DMS114 treated with DMSO at 0.1 percent for 48 hours (cell line): Measurements from ENCODE around the gene SH3BGRL.
"Not testable (repeated sequence)": the region's sequence is repeated elsewhere in the genome, so short reads cannot be mapped to it uniquely, and the experiment has no call there.

ENCODE experiments used
- DNase-seq: peaks from one replicate; lab custom pipeline; 2025; ENCODE audit not compliant: unreplicated experiment; lab: John Stamatoyannopoulos, UW

Gene SH3BGRL

DNA sequence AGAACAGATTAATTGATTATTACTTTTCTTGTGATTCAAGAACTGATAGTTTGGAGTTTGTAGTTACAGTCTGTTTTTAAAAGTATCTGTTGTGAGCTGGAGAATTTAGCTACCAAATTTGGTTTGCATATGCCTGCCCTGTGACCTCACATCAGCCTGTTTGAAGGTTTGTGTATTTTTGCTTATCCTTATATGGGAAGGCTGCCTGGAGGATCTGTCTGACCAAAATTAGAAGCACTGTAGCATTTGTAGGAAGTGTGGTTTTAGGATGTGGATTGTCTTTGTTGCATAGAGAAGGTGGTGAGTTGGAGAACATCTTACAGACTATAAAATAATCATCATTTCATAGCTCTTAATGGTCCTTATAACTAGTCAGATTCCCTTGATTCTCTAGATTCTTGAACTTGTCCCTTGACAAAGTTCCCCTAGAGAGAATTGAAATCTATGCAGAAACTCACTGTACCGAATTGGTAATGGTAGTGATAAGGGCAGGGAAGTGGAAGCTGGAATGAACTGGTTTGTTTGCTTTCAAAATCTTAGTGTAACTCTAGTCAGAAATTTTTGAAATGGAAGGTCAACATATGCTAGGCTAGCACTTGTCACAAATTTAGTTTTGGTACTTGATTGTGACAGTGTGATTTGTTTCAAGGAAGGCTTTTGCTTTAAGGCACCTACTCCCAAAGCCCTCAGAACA, 57.3 kb downstream of the SH3BGRL start:
- no peak for DNase-seq

DNA sequence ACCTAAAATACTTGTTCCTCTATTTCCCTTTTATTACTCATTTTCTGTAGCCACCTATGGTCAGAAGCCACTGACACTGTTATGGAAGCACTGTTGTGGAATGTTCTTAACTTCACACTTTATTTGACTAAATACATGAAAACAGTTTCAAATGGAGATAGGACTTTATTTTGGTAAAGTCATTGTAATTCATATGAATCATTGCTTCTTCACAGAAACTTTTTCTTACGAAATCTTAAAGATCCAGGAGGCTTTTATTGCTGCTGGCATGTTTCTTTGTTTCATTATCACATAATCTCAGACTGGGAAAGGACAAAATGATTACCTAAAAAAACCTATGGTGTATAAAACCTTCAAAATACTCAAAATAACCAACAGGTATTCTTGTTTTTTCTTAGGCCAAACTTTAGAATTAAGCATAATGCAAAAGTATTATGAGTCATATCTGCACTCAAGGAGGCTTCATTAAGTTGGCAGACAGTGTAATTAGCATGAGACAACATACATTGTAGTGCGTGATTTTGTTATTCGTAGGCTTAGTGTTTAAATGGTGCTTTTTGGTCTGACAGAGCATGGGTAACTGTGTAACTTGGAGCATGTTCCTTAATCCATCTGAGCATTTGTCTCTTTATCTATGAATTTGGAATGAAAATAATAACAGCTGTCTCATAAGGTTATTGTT, 58.0 kb downstream of the SH3BGRL start:
- DNase-seq: no peak

DNA sequence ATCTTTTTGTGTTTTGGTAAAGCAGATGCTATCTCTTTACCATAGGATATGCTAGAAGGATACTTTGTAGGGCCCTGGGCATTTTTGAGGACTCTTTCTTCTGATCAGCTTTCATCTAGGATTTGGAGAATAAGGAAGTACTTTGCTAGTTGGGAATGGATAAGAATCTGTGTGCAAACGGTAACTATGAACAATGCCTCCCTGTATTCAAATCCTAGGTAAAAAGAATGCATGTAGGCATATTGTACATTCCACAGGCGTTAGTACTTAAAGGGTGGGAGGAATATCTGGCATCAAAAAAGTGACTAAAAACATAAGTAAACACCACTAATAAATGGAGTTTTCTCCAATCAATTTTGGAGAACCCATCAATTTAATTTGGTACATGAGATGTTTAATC, 59.7 kb downstream of the SH3BGRL start:
- DNase-seq: no peak

DNA sequence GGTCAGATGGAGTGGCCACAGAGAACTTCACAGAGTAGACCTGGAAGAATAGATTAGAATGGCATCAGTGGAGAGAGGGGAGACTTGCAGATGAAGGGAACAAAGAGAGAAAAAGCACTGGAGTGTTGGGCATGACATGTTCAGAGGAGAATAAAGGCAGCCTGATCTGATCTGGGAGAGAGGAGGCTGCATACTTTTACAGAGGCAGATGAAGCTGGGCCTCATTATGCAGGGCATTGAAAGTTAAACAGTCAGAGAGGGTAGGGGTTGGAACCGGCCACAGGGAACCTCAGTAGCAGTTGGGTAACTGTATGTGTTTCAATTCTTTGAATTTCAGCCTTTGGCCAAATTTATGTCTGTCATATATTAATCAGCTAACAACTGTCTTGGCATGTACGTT, 61.2 kb downstream of the SH3BGRL start:
- no peak for DNase-seq

DNA sequence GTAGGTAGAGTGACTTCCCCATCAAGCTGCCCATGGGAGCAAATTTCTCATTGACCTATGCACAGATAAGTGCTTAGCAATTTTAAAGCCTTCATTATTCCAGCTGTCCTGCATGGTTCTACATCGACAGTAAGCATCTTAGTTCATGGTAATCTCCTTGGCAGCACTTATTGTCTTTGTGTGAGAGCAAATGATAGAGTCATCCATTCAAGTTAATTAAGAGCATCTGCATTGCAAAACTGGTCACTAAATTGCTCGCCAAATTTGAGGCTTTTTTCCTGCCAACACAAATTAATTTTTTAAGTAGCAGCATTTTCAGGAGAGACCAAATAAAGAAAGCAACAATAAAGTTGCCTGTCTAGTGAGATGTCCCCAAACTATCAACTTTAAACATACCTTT, 76.7 kb downstream of the SH3BGRL start:
- no peak for DNase-seq

DNA sequence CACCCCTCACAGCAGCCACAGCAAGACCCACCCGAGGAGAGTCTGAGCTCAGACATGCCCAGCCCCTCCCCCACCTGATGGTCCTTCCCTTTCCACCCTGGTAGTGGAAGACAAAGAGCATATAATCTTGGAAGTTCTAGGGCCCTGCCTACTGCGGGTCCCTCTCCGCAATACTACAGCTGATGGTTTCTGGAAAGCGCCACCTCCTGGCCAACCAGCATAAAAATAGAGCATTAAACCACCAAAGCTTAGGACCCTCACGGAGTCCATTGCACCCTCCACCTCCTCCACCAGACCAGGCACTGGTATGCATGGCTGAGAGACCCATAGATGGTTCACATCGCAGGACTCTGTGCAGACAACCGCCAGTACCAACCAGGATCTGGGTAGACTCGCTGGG, 78.2 kb downstream of the SH3BGRL start:
- no peak for DNase-seq

DNA sequence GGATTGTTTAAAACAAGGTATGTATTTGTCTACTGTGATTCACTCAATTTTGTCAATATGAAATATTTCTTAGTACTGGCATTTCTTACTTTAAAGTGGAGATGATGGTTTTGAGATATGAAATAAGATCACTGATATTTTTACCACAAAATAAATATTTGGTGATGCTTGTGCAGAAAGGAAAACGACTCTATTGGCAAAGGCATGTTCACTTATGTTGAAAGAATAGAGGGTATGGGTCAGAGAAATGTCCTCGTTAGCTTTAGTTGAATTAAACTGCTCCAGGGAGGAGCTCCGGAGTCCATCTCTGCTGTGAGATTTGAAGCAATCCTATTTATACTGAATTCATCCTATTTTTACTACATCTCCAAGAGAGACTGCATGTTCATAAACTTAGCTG, 84.2 kb downstream of the SH3BGRL start:
- DNase-seq: no peak

DNA sequence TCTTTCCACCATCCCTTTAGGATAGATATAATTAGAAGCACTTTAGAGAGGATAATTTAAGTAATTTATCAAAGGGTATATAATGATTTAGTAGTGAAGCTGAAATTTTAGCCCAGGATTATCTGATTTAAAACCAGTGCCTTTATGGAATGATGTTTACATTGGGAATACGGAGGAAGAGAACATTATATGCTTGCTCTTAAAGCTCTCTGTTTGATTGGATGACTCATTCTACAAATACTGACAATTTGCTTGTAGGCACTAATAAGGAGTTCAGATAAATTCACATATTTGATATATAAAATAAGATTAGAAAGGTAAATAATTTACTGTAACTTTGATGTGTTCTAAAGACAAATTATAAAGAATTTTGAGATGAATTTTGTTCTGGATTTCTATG, 84.7 kb downstream of the SH3BGRL start:
- DNase-seq: no peak

DNA sequence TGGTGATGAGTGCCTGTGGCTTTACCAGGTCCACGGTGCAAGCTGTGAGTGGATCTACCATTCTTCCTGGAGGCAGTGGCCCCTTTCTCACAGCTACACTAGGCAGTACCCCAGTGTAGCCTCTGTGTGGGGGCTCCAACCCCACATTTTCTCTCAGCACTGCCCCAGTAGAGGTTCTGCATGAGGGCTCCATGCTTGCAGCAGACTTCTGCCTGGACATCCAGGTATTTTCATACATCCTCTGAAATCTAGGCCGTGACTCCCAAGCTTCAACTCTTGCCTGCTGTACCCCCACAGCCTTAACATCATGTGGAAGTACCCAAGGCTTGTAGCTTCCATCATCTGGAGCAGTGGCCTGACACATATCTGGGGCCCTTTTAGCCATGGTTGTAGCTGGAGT, 90.1 kb downstream of the SH3BGRL start:
- no peak for DNase-seq

DNA sequence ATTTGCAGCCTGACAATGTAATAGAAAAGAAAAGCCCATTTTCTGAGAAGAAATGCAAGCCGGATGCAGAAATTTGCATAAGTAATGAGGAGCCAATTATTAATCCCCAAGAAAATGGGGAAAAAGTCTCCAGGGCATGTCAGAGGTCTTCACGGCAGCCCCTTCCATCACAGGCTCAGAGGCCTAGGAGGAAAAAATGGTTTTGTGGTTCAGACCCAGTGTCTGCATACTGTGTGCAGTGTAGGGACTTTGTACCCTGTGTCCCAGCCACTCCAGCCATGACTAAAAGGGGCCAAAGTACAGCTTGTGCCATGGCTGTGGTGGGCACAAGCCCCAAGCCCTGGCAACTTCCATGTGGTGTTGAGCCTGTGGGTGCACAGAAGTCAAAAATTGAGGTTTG, 92.2 kb downstream of the SH3BGRL start:
- DNase-seq: no peak

DNA sequence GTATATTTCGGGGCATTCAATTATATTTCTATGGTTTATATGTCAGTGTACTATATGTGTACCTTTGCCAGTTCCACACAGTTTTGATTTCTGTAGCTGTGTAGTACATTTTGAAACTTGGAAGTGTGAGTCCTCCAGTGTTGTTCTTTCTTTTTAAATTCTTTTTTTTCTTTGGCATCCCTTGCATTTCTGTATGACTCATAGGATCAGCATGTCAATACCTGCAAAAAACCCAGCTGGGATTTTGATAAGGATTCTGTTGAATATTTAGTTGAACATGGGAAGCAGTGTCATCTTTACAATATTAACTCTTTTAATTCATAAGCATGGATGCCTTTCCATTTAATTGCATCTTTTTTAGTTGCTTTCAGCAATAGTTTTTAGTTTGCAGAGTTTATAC, 100.0 kb downstream of the SH3BGRL start:
- no peak for DNase-seq

DNA sequence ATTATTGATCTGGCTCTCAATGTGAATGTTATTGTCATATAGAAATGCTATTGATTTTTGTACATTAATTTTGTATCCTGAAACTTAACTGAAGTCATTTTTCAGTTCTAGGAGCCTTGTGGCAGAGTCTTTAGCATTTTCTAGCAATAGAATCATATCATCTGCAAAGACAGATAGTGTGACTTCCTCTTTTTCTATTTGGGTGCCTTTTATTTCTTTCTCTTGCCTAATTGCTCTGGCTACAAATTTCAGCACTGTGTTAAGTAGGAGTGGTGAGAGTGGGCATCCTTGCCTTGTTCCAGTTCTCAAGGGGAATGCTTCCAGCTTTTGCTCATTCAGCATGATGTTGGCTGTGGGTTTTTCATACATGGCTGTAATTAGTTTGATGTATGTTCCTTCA, 102.7 kb downstream of the SH3BGRL start:
- no peak for DNase-seq

DNA sequence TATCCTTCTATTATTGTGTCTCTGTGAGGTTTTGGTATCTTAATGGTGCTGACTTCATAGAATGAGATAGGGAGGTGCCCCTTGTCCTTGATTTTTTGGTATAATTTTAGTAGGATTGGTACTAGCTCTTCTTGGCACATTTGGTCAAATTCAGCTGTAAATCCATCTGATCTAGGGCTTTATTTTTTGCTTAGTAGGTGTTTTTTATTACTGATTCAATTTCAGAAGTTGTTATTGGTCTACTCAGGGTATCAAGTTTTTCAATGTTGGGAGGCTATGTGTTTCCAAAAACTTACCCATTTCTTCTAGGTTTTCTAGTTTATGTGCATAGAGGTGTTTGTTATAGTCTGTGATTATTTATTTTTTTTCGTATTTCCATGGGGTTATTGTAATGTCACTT, 103.3 kb downstream of the SH3BGRL start:
- DNase-seq: no peak

DNA sequence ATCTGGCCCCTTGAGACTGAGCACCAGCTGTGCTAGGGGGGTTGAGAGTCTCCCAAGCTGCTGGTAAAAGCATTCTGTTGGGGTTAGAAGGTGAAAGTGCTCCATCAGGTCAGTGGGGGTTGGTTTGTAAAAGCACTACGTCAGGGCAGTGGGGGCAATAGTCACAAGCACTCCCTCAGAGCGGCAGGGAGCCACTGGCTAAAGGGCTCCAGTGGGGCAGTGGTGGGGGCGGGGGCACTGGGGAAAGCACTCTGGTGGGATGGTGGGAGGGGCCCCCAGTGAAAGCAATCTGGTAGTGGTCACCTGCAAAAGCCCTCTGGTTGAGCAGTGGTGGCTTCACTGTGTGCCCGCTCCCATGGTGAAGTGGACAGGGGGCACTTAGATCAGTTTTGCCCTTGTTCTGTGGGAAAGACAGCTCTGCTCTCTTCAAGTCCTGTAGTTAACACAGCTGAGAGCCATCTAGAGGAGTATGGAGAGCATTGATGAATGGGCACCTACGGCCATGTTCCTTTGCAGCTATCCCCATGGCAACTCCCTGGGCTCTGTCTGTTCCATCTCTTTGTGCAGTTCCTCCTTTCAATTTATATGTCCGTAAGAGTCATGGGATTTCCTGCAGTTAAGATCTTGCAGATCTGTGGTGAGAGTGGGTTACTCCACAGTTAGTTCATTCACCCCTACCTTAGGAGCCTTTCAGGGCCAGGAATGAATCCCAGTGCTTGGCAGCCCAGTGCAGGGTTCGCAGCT, 106.4 kb downstream of the SH3BGRL start:
- no peak for DNase-seq

DNA sequence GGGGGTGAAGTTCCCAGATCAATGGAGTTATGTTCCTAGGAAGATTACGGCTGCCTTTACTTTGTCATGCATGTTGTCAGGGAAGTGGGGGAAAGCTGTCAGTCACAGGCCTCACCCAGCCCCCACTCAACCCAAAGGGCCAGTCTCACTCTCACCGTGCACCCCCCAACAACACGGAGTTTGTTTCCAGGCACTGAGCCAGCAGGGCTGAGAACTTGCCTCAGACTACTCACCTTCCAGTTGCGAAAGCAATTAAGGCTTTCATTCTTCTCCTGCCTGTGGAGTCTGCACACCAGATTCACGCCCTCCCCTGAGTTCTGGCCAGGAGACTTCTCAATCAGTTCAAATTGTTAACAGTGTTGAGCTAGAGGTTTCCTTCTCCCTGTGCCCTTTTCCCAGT, 114.3 kb downstream of the SH3BGRL start:
- DNase-seq: no peak

DNA sequence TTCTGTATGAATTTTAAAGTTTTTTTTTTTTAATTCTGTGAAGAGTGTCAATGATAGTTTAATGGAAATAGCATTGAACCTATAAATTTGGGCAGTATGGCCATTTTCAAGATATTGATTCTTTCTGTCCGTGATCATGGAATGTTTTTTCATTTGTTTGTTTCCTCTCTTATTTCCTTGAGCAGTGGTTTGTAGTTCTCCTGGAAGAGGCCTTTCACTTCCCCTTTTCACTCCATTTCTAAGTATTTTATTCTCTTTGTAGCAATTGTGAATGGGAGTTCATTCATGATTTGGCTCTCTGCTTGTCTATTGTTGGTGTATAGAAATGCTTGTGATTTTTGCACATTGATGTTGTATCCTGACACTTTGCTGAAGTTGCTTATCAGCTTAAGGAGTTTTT, 129.8 kb downstream of the SH3BGRL start:
- DNase-seq: not testable (repeated sequence)

DNA sequence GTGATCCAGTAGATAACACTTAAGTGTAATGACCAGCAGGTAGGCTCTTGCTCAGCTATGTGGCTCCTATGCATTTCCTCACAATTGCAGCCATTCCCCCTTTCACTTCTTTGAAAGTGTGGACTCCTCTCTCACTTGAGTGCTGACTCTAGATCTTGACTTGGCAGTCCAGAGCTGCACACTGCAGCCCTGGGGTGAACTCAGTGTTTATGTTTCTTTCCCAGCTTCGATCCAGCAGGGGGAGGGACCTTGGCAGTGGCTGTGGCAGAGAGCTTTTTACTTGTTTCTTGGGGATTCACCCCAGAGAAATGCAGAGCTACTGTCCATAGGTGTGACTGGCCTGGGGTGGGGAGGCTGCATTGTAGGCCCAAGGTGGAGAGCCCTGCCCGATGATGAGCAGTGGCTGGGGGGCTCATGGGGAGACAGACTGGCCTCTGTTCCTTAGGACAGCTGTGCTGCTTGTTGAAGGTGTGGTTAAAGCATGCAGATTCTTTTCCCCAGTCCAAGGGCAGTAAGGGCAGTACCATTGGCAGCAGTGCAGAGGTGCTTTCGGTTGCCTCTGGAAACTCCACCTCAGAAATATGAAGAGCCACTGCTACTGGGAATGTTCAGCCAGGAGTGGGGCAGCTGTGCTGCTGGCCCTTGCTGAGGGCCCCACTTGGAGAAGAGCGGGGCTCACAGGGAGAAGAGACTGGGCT, 134.7 kb downstream of the SH3BGRL start:
- DNase-seq: no peak

DNA sequence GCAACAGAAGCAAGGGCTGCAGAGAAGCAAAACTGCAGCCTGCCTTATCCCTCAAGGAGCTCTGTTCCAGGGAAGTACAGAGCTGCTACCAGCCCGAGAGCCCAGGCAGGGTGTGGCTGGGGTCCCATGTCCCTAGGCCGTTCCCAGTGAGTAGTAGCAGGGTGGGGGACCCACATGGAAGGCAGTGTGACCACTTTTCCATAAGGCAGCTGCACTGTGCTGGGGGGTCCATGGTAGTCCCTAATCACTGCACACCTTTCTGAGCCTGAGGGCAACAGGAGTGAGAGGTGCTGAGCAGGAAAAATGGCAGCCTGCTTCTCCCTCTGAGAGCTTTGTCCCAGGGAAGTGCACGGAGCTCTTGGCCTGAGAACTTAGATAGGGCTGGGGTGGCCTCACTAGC, 135.9 kb downstream of the SH3BGRL start:
- no peak for DNase-seq

DNA sequence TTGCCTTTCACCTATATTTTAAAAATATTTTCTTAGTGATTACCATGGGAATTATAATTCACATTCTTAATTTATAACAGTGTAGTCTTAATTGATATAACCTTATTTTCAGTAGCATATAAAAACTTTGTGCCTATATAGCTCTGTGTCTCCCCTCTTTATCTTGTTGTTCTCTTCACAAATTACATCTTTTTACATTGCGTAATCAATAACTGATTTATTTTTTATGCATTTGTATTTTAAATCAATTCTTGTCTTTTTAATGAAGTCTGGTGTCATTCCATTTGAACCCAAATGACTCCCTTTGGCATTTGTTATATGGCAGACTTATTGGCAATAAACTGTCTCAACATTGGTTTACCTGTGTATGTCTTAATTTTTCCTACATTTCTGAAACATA, 137.0 kb downstream of the SH3BGRL start:
- DNase-seq: no peak

DNA sequence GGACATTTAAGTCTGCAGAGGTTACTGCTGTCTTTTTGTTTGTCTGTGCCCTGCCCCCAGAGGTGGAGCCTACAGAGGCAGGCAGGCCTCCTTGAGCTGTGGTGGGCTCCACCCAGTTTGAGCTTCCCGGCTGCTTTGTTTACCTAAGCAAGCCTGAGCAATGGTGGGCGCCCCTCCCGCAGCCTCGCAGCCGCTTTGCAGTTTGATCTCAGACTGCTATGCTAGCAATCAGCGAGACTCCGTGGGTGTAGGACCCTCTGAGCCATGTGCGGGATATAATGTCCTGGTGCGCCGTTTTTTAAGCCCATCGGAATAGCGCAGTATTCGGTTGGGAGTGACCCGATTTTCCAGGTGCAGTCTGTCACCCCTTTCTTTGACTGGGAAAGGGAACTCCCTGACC, 143.4 kb downstream of the SH3BGRL start:
- DNase-seq: not testable (repeated sequence)
